Measurements from ENCODE around the gene ACSS2. TPM values are rescaled to one million over a fixed set of nuclear protein-coding genes. Genes with fewer than 3 reads are reported as not detected.

The ACSS2 gene
- total and polyA plus RNA-seq, 2 of the 8 experiments (the other 6 are each of a cell fraction or from before 2014, with no cell fraction given) = 17.7 to 24.2 TPM

- Histone ChIP-seq H3K27ac (ENCODE audit: low read depth, low read length) (no peak overlapping the region), H3K14ac (ENCODE audit: insufficient read length) (no peak overlapping the region), H3K9me3 (ENCODE audit: insufficient read depth in 2 of 2, low read depth in 1 of 2, low read length in 1 of 2) (no peaks in the 10 kb centered on the region), H3K4me3 (ENCODE audit: extremely low read depth in 1 of 4, insufficient read depth in 2 of 4, low read depth in 3 of 4, low read length in 4 of 4) (no peak overlapping the region), H3K4me2 (ENCODE audit: insufficient read depth in 1 of 2, low read depth in 2 of 2, low read length in 2 of 2) (no peak overlapping the region), H3K79me2 (ENCODE audit: control insufficient read depth in 1 of 2, insufficient read depth in 2 of 2, low read length in 2 of 2) (no peaks in the 10 kb centered on the region), H3K36me3 (ENCODE audit: control insufficient read depth in 2 of 4, insufficient read depth in 4 of 4, low read length in 3 of 4) (peaks cover 2 to 16% (median 10%) of the 10 kb centered on the region in 4 experiments; a peak in 4 of 8 replicates), H3K18ac (ENCODE audit: extremely low read depth, low read length) (no peak overlapping the region), H2BK5ac (ENCODE audit: low read depth, low read length) (no peak overlapping the region), H2BK15ac (ENCODE audit: low read length) (no peak overlapping the region), H3K23ac (ENCODE audit: insufficient read length) (no peak overlapping the region), H3K79me1 (ENCODE audit: low read depth, low read length) (no peaks in the 10 kb centered on the region), H3K27me3 (replicated peaks in 1 of 4; ENCODE audit: control insufficient read depth in 3 of 4, extremely low read depth in 1 of 4, insufficient read depth in 3 of 4, low read length in 3 of 4) (no peaks in the 10 kb centered on the region), H2BK120ac (replicated peaks; ENCODE audit: low read depth, low read length) (no peak overlapping the region), H4K5ac (ENCODE audit: insufficient read length, low read depth, low read length) (no peak overlapping the region), H3K23me2 (ENCODE audit: low read depth, low read length) (no peaks in the 10 kb centered on the region), H2BK12ac (ENCODE audit: low read depth, low read length) (no peak overlapping the region), H4K20me1 (replicated peaks in 1 of 2; ENCODE audit: control insufficient read depth in 1 of 2, insufficient read depth in 2 of 2, low read length in 2 of 2) (peaks cover 0 to 3% of the 10 kb centered on the region in 2 experiments), H3K56ac (replicated peaks; ENCODE audit: insufficient read length, low read depth, low read length) (no peak overlapping the region), H3K4me1 (replicated peaks in 1 of 4; ENCODE audit: control insufficient read depth in 3 of 4, insufficient read depth in 4 of 4, low read length in 3 of 4) (no peaks in the 10 kb centered on the region), H4K8ac (ENCODE audit: extremely low read depth, insufficient read depth, low read length) (no peak overlapping the region), H3K9ac (replicated peaks in 1 of 4; ENCODE audit: extremely low read depth in 1 of 4, low read depth in 3 of 4, low read length in 3 of 4) (no peak overlapping the region), H2AK5ac (ENCODE audit: low read depth, low read length) (no peak overlapping the region), H3K4ac (replicated peaks; ENCODE audit: insufficient read length, low read depth, low read length) (no peak overlapping the region), H2AFZ (ENCODE audit: low read length) (no peak overlapping the region), H4K91ac (replicated peaks; ENCODE audit: insufficient read length, low read length) (no peak overlapping the region), H2BK20ac (ENCODE audit: low read length) (no peak overlapping the region)
- FAIRE-seq = no peak
- POLR2A ChIA-PET (ENCODE audit: partially characterized antibody) = interaction anchor here (0.8 to 0.9 kb wide), 2 partner anchors 8 to 22 kb away, joined by 3 read pairs; no protein-coding TSS in a partner anchor
- CTCF ChIA-PET (ENCODE audit: partially characterized antibody) = interaction anchor here (0.6 to 2.4 kb wide), 2 partner anchors 56 to 72 kb away, joined by 4 to 5 read pairs; no protein-coding TSS in a partner anchor
- 85% methylated on average over 3 of the region's 3 CpGs; no CpG with 5 or more reads in 1 of the 2 experiments for WGBS, 2 experiments (ENCODE audit: extremely low coverage in 1 of 2, insufficient coverage in 1 of 2, insufficient read length in 1 of 2, insufficient replicate concordance in 2 of 2, low coverage in 1 of 2, low lambda C conversion rate in 2 of 2, missing lambda C conversion rate in 1 of 2)
- no peak for DNase-seq (ENCODE audit: low read depth in 1 of 2, low spot score in 2 of 2)
- TF ChIP-seq, protein P1, sequence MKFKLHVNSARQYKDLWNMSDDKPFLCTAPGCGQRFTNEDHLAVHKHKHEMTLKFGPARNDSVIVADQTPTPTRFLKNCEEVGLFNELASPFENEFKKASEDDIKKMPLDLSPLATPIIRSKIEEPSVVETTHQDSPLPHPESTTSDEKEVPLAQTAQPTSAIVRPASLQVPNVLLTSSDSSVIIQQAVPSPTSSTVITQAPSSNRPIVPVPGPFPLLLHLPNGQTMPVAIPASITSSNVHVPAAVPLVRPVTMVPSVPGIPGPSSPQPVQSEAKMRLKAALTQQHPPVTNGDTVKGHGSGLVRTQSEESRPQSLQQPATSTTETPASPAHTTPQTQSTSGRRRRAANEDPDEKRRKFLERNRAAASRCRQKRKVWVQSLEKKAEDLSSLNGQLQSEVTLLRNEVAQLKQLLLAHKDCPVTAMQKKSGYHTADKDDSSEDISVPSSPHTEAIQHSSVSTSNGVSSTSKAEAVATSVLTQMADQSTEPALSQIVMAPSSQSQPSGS (IDR thresholded peaks at IDR 0.05; ENCODE audit: low read length) = no peak
- TF ChIP-seq POU5F1 (IDR thresholded peaks at IDR 0.05; ENCODE audit: low read depth, low read length) (no peak), TEAD4 (IDR thresholded peaks at IDR 0.05; ENCODE audit: low read depth, low read length) (no peak), SRF (IDR thresholded peaks at IDR 0.05; ENCODE audit: low read depth, low read length) (no peak), CHD2 (IDR thresholded peaks at IDR 0.05; ENCODE audit: low read length) (no peak), TCF12 (IDR thresholded peaks at IDR 0.05; ENCODE audit: low read depth, low read length) (no peak)
Measured at GRCh38 chr20:34946661-34947060, 70.2 kb downstream of the ACSS2 start.
